ENCODE measurements around the gene PCYOX1L.

DNA sequence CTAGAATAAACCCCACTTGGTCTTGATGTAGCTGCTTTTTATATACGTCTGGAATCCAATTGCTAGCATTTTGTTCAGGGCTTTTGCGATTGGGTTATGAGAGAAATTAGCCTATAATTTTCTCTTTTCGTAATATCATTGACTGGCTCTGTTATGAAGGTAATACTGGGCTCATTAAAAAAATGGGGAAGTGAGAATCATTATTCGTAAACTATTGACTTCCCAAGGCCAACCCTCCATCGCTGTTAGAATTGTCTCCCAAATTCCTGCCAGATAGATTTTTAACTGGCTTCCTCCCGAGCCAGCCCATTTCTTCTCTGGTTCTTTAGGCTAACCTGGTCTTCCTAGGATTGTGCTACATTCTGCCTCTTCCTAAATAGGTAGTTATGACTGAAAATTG lies 48.5 kb upstream of the PCYOX1L start:
- no peak for TF ChIP-seq EZH2 (IDR thresholded peaks at IDR 0.05; ENCODE audit: insufficient read depth, poor library complexity, severe bottlenecking)
- no peak for TF ChIP-seq EZH2phosphoT487 (IDR thresholded peaks at IDR 0.05; ENCODE audit: insufficient read depth, low read depth)

Data from GM23248 (cell line).